HepG2 (cell line): ENCODE data around the gene HMCN1. TPM values are rescaled to one million over a fixed set of nuclear protein-coding genes. Genes with fewer than 3 reads are reported as not detected.

Source experiments
- ATAC-seq: fragments of 200-7000 bp; cut with Tn5 transposase; 3 replicates; pipeline ENCODE4 v1.9.1; 2020; ENCODE audit warnings: mild to moderate bottlenecking, moderate library complexity
- BruUV-seq: library from RNA; stranded (reverse); fragments of 400-500 nt; replicated peaks from 2 replicates; lab custom pipeline; 2021; lab: Mats Ljungman, UMichigan
- CTCF ChIA-PET: fragments of 300-600 bp; formaldehyde crosslinking; extraction: SDS; loops from one replicate; lab custom pipeline; 2021; ENCODE audit warnings: low total read pairs, inconsistent platforms, low intra/inter-chr PET ratio; lab: Yijun Ruan, JAX
- POLR2A ChIA-PET: fragments of 350-600 bp; sonication (Branson Sonifier 250); formaldehyde crosslinking; loops from one replicate; lab custom pipeline; 2020; ENCODE audit warnings: antibody characterized with exemption, inconsistent platforms; lab: Yijun Ruan, JAX
- DNase-seq: peaks from one replicate; pipeline ENCODE4 v3.0.0-alpha.2; 2015; ENCODE audit warnings: low spot score
- FAIRE-seq: peaks from 3 replicates; lab custom pipeline; 2011; peaks lifted over from hg19 to GRCh38; lab: Jason Lieb, UNC
- H2AFZ ChIP-seq: one replicate; pipeline ENCODE4 v1.6.1; 2011; ENCODE audit warnings: low read length, inconsistent platforms
- H3K27ac ChIP-seq: fragments of 300-600 bp; 3 replicates; pipeline ENCODE4 v1.8.0; 2011; ENCODE audit warnings: mixed run types, mild to moderate bottlenecking, mixed read lengths, low read length, inconsistent platforms; ENCODE audit not compliant: insufficient read depth; ENCODE audit errors: extremely low read length
- H3K27me3 ChIP-seq, 2 experiments: fragments of 200-600 bp in 1 of 2; 2 replicates in 1 of 2; 3 replicates in 1 of 2; pipeline versions ENCODE4 v1.6.0 to v1.8.0; 2011; ENCODE audit warnings: low read length in 2 of 2, mild to moderate bottlenecking in 2 of 2, moderate library complexity in 2 of 2, inconsistent platforms in 1 of 2; ENCODE audit not compliant: insufficient read depth in 2 of 2, control insufficient read depth in 1 of 2
- H3K36me3 ChIP-seq, 2 experiments: fragments of 200-600 bp in 1 of 2; replicated peaks in 1 of 2; 2 replicates in 1 of 2; 3 replicates in 1 of 2; pipeline versions ENCODE4 v1.5.1 to v1.8.0; 2011; ENCODE audit warnings: low read length in 2 of 2, inconsistent platforms in 1 of 2; ENCODE audit not compliant: insufficient read depth in 2 of 2, control insufficient read depth in 1 of 2
- H3K4me1 ChIP-seq: 2 replicates; pipeline ENCODE4 v1.5.1; 2012; ENCODE audit warnings: low read length, inconsistent platforms; ENCODE audit not compliant: insufficient read depth
- H3K4me2 ChIP-seq: 2 replicates; pipeline ENCODE4 v1.6.0; 2011; ENCODE audit warnings: low read depth, low read length, inconsistent platforms
- H3K4me3 ChIP-seq, 3 experiments: fragments of 200-600 bp in 1 of 3; sonication (generic), shearing (Covaris generic) in 1 of 3; replicated peaks in 1 of 3; 2 replicates each; pipeline ENCODE4 v1.5.1; 2011 to 2016; ENCODE audit warnings: low read length in 3 of 3, inconsistent platforms in 2 of 3, low read depth in 2 of 3, mild to moderate bottlenecking in 2 of 3, control low read depth in 1 of 3, mixed read lengths in 1 of 3; ENCODE audit not compliant: insufficient read depth in 1 of 3
- H3K79me2 ChIP-seq: one replicate; pipeline ENCODE4 v1.6.1; 2011; ENCODE audit warnings: low read length, inconsistent platforms; ENCODE audit not compliant: insufficient read depth
- H3K9ac ChIP-seq: 2 replicates; pipeline ENCODE4 v1.6.0; 2011; ENCODE audit warnings: mild to moderate bottlenecking, low read depth, low read length, inconsistent platforms; ENCODE audit not compliant: insufficient read depth
- H3K9me3 ChIP-seq: 2 replicates; pipeline ENCODE4 v1.5.1; 2012; ENCODE audit warnings: mild to moderate bottlenecking, low read length
- H4K20me1 ChIP-seq: 2 replicates; pipeline ENCODE4 v1.6.0; 2011; ENCODE audit warnings: inconsistent platforms, mild to moderate bottlenecking, low read length, moderate library complexity; ENCODE audit not compliant: insufficient read depth
- AKAP8 ChIP-seq: sonication (generic); formaldehyde crosslinking; IDR thresholded peaks from 2 replicates; pipeline ENCODE4 v1.5.1; 2020; ENCODE audit warnings: mild to moderate bottlenecking, missing genetic modification reagents
- HDAC1 ChIP-seq: sonication (generic); formaldehyde crosslinking; IDR thresholded peaks from 2 replicates; pipeline ENCODE4 v1.5.1; 2020; ENCODE audit warnings: mild to moderate bottlenecking, missing genetic modification reagents
- HDAC6 ChIP-seq: fragments of 200-600 bp; sonication (generic); IDR thresholded peaks from 2 replicates; pipeline ENCODE4 v1.7.0; 2017; ENCODE audit warnings: mild to moderate bottlenecking, antibody characterized with exemption, low read length, low read depth
- NR3C1 ChIP-seq: sonication (generic); formaldehyde crosslinking; IDR thresholded peaks from 2 replicates; pipeline ENCODE4 v1.4.0; 2020; ENCODE audit warnings: missing genetic modification reagents
- SP140L ChIP-seq: sonication (generic); formaldehyde crosslinking; IDR thresholded peaks from 2 replicates; pipeline ENCODE4 v1.4.0; 2020; ENCODE audit warnings: missing genetic modification reagents, borderline replicate concordance
- SRF ChIP-seq: IDR thresholded peaks from 2 replicates; pipeline ENCODE4 v1.6.1; 2011; ENCODE audit warnings: mild to moderate bottlenecking, low read depth, low read length, moderate library complexity
- ZNF101 ChIP-seq: sonication (generic); formaldehyde crosslinking; IDR thresholded peaks from 2 replicates; pipeline ENCODE4 v1.4.0; 2020; ENCODE audit warnings: mild to moderate bottlenecking, low read depth, missing genetic modification reagents, borderline replicate concordance
- ZNF441 ChIP-seq: sonication (generic); formaldehyde crosslinking; IDR thresholded peaks from 2 replicates; pipeline ENCODE4 v1.7.0; 2021; ENCODE audit warnings: missing genetic modification reagents, borderline replicate concordance
- WGBS: methylation state at CpG from one replicate; pipeline ENCODE4 v1.1.6; 2017; ENCODE audit warnings: low lambda C conversion rate; 5-methylcytosine and 5-hydroxymethylcytosine counted together
- in situ Hi-C: cut with HindIII; loops from 2 replicates; pipeline ENCODE4 v1.10.0; 2017; ENCODE audit warnings: low pct_unique_long_range_greater_than_20kb; ENCODE audit not compliant: extremely low pct_ligation_motif_present
- intact Hi-C: fragments of 100-400 bp; cut with micrococcal nuclease; formaldehyde crosslinking; loops from one replicate; pipeline ENCODE4 v1.10.0; 2022; ENCODE audit not compliant: unreplicated experiment
- polyA plus RNA-seq, 8 experiments: library from polyadenylated mRNA; depleted of rRNA in 3 of 8; stranded (reverse) in 7 of 8; unstranded in 1 of 8; fragments of >200 nt; fragmentation: Illumina TruSeq in 4 of 8; extraction: Trizol in 4 of 8; gene quantifications; 2 replicates each; pipeline versions ENCODE4 v1.2.1 to v1.2.3, GENCODE V29; 2011 to 2016; ENCODE audit warnings: low read depth in 4 of 8, missing spikeins in 1 of 8, mixed read lengths in 1 of 8; ENCODE audit not compliant: insufficient read depth in 1 of 8
- total RNA-seq, 5 experiments: library from RNA; depleted of rRNA; stranded (reverse); fragments of >200 nt; fragmentation: Illumina TruSeq; extraction: Trizol; gene quantifications; 2 replicates each; pipeline ENCODE4 v1.2.3, GENCODE V29; 2016; ENCODE audit warnings: low read depth in 1 of 5
- TF ChIP-seq, protein P1 (sequence below): sonication (generic); formaldehyde crosslinking; IDR thresholded peaks from 2 replicates; pipeline ENCODE4 v1.4.0; 2020; ENCODE audit warnings: missing genetic modification reagents

HMCN1 gene
- total and polyA plus RNA-seq, 2 of the 13 experiments (the other 11 are each of a cell fraction or from before 2014, with no cell fraction given), result 0.03 TPM; not detected in 1

DNA sequence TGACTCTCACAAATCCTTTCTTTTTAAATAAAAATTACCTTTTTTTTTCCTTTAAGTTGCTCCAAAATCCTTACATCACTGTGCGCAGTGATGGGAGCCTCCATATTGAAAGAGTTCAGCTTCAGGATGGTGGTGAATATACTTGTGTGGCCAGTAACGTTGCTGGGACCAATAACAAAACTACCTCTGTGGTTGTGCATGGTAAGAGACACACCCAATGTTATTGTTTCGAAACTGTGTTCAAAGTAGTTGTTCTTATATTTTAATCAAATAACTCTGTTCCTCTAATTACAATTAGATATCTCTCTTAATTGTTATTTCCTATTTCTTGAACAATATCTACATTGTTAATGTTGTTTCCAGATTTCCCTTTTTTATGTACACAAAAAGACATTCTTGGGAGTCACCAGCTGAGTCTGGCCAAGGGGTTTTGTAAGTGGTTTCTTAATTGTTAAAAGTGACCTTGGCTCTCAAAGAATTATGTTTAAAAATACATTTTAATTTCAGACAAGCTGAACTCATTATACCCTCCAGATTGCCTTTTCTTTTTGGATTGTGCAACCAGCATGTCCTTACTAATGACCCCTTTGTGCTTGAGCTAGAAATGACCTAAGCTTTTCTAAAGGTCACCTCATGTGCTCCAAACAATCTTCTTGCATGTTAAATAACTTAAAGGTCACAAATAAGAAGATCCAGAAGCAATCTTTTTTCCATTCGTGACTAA is 250.1 kb downstream of the HMCN1 start:
- Histone ChIP-seq H3K27ac (no peak overlapping the region), H3K9ac (no peak overlapping the region), H3K4me1 (no peaks in the 10 kb centered on the region), H3K36me3 (no peaks in the 10 kb centered on the region)
- TF ChIP-seq ZNF441 (CRISPR knock-in tag) (no peak), HDAC1 (CRISPR knock-in tag) (no peak), SP140L (CRISPR knock-in tag) (no peak), HDAC6 (no peak), ZNF101 (CRISPR knock-in tag) (no peak), AKAP8 (CRISPR knock-in tag) (no peak), NR3C1 (CRISPR knock-in tag) (no peak), SRF (no peak)
- TF ChIP-seq, protein P1, sequence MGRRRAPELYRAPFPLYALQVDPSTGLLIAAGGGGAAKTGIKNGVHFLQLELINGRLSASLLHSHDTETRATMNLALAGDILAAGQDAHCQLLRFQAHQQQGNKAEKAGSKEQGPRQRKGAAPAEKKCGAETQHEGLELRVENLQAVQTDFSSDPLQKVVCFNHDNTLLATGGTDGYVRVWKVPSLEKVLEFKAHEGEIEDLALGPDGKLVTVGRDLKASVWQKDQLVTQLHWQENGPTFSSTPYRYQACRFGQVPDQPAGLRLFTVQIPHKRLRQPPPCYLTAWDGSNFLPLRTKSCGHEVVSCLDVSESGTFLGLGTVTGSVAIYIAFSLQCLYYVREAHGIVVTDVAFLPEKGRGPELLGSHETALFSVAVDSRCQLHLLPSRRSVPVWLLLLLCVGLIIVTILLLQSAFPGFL (CRISPR knock-in tag), result no peak
- TF ChIP-seq, all 625 proteins: peak for 0
- 11% methylated on average over 4 of the region's 4 CpGs for WGBS
- DNase-seq (no peak), FAIRE-seq (no peak), ATAC-seq (no peak)
- Histone ChIP-seq H4K20me1 (no peaks in the 10 kb centered on the region), H3K27me3 (no peaks in the 10 kb centered on the region), H3K4me3 (no peak overlapping the region), H3K9me3 (no peaks in the 10 kb centered on the region), H3K4me2 (no peak overlapping the region), H2AFZ (no peak overlapping the region), H3K79me2 (no peaks in the 10 kb centered on the region)
- ChIA-PET POLR2A (no interaction called here), CTCF (no interaction called here)
- in situ Hi-C loops (no loop called here), intact Hi-C loops (no loop called here)
- no TSS peak for BruUV-seq
